ENCODE measurements around the gene CNTNAP4. TPM values are rescaled to one million over a fixed set of nuclear protein-coding genes. Genes with fewer than 3 reads are reported as not detected.

Gene CNTNAP4
- total and polyA plus RNA-seq, 10 donors: 0.23 TPM; not detected in 9

- H3K9me3 ChIP-seq: peaks cover 0 to 10% (median 0%) of the 10 kb centered on the region in 8 donors
- DNase-seq: no peak
- no peaks in the 10 kb centered on the region for H3K4me1 ChIP-seq
- no peak for TF ChIP-seq POLR2A (IDR thresholded peaks at IDR 0.05)
- intact Hi-C loops (cut with DNase I; ENCODE audit: low total_unique reads): no loop called here
- no peaks in the 10 kb centered on the region for H3K36me3 ChIP-seq
- H3K27me3 ChIP-seq (replicated peaks in 1 of 7): no peaks in the 10 kb centered on the region
- no peak overlapping the region for H3K4me3 ChIP-seq
- 90 to 95% (median 93%) methylated on average over 12 of the region's 12 CpGs for WGBS, 5 donors
- no peak overlapping the region for H3K27ac ChIP-seq
Measured at GRCh38 chr16:76235426-76235825, 41.8 kb upstream of the CNTNAP4 start.

DNA sequence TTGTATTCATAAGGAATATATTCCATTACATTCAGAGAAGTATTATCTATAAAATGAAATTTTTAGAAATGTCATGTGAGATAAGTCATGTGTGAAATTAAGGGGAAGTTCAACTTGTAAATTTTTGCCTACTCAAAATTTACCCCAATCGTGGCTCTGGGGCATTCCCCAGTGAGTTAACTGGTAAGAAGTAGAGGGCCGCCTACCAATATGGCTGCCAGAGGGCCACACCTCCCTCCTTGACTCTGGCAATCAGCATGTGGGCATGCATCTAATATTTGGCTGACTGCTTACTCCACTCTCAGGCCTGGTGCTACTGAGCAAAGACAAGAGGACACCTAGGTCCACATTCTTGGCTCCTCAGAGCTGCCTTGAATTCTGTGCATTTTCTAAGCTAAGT lies 39.7 kb upstream of the CNTNAP4 start:
- Histone ChIP-seq H3K4me1 (no peaks in the 10 kb centered on the region), H3K4me3 (no peak overlapping the region), H3K36me3 (no peaks in the 10 kb centered on the region), H3K9me3 (peaks cover 0 to 10% (median 0%) of the 10 kb centered on the region in 8 donors), H3K27ac (no peak overlapping the region), H3K27me3 (replicated peaks in 1 of 7) (no peaks in the 10 kb centered on the region)
- DNase-seq: no peak
- intact Hi-C loops (cut with DNase I; ENCODE audit: low total_unique reads): no loop called here
- no peak for TF ChIP-seq POLR2AphosphoS5 (IDR thresholded peaks at IDR 0.05)
- TF ChIP-seq, protein P1, sequence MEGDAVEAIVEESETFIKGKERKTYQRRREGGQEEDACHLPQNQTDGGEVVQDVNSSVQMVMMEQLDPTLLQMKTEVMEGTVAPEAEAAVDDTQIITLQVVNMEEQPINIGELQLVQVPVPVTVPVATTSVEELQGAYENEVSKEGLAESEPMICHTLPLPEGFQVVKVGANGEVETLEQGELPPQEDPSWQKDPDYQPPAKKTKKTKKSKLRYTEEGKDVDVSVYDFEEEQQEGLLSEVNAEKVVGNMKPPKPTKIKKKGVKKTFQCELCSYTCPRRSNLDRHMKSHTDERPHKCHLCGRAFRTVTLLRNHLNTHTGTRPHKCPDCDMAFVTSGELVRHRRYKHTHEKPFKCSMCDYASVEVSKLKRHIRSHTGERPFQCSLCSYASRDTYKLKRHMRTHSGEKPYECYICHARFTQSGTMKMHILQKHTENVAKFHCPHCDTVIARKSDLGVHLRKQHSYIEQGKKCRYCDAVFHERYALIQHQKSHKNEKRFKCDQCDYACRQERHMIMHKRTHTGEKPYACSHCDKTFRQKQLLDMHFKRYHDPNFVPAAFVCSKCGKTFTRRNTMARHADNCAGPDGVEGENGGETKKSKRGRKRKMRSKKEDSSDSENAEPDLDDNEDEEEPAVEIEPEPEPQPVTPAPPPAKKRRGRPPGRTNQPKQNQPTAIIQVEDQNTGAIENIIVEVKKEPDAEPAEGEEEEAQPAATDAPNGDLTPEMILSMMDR (IDR thresholded peaks at IDR 0.05 in 8 of 11, conservative IDR thresholded peaks at IDR 0.05 in 3 of 11): no peak
- no peak for TF ChIP-seq POLR2A (IDR thresholded peaks at IDR 0.05)
- WGBS, 5 donors: 29 to 76% (median 49%) methylated on average over 2 of the region's 2 CpGs

GRCh38 chr16:76241755-76242154 lies 35.4 kb upstream of the CNTNAP4 start:
- TF ChIP-seq POLR2AphosphoS5 (IDR thresholded peaks at IDR 0.05) (no peak), POLR2A (IDR thresholded peaks at IDR 0.05) (no peak)
- TF ChIP-seq, protein P1 (IDR thresholded peaks at IDR 0.05 in 8 of 11, conservative IDR thresholded peaks at IDR 0.05 in 3 of 11): no peak
- WGBS, 5 donors: 82 to 96% (median 92%) methylated on average over 2 of the region's 2 CpGs
- H3K27ac ChIP-seq: no peak overlapping the region
- DNase-seq: no peak
- no peaks in the 10 kb centered on the region for H3K9me3 ChIP-seq
- no peaks in the 10 kb centered on the region for H3K36me3 ChIP-seq
- H3K4me1 ChIP-seq: no peaks in the 10 kb centered on the region
- intact Hi-C loops (cut with DNase I; ENCODE audit: low total_unique reads): no loop called here
- no peak overlapping the region for H3K4me3 ChIP-seq
- H3K27me3 ChIP-seq (replicated peaks in 1 of 7): no peaks in the 10 kb centered on the region

DNA sequence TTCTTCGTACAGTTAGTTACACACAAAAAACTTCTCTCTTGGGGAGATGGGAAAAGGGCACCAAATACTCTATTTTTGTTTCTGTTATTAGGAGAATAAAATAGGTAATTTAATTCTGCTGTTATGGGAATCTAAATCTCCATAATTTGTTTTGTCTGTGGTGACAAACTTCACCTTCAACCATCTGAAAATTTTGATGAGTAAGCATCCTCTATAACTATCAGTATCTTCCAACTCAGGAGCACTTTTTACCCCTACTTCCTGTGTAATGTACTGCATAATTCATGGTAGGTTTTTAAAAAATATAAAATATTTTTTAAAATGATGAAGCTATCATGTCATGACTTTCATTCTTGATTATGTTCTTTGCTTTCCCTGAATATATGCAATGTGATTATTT lies 33.6 kb upstream of the CNTNAP4 start:
- TF ChIP-seq POLR2AphosphoS5 (IDR thresholded peaks at IDR 0.05) (no peak), POLR2A (IDR thresholded peaks at IDR 0.05) (no peak)
- TF ChIP-seq, protein P1 (IDR thresholded peaks at IDR 0.05 in 8 of 11, conservative IDR thresholded peaks at IDR 0.05 in 3 of 11): no peak
- H3K9me3 ChIP-seq: peaks cover 0 to 8% (median 3%) of the 10 kb centered on the region in 8 donors
- H3K36me3 ChIP-seq: no peaks in the 10 kb centered on the region
- H3K4me3 ChIP-seq: no peak overlapping the region
- no peak for DNase-seq
- no peaks in the 10 kb centered on the region for H3K27me3 ChIP-seq (replicated peaks in 1 of 7)
- H3K4me1 ChIP-seq: no peaks in the 10 kb centered on the region
- 75 to 88% (median 85%) methylated on average over 1 of the region's 1 CpG for WGBS, 5 donors
- H3K27ac ChIP-seq: no peak overlapping the region
- intact Hi-C loops (cut with DNase I; ENCODE audit: low total_unique reads): no loop called here

- Histone ChIP-seq H3K9me3 (peaks cover 0 to 13% (median 4%) of the 10 kb centered on the region in 8 donors), H3K4me3 (no peak overlapping the region), H3K4me1 (no peaks in the 10 kb centered on the region), H3K27ac (no peak overlapping the region), H3K27me3 (replicated peaks in 1 of 7) (no peaks in the 10 kb centered on the region), H3K36me3 (no peaks in the 10 kb centered on the region)
- TF ChIP-seq, protein P1 (IDR thresholded peaks at IDR 0.05 in 8 of 11, conservative IDR thresholded peaks at IDR 0.05 in 3 of 11): no peak
- WGBS, 5 donors: 70 to 87% (median 82%) methylated on average over 3 of the region's 3 CpGs
- intact Hi-C loops (cut with DNase I; ENCODE audit: low total_unique reads): no loop called here
- DNase-seq: no peak
Measured at GRCh38 chr16:76246587-76246986, 30.6 kb upstream of the CNTNAP4 start.

Data from spleen (tissue), 11 donors.